NCI-H187 treated with DMSO at 0.1 percent for 48 hours (cell line): ENCODE results near the gene EHMT1.
A peak's percentile ranks its signal among the peaks of the same experiment; 100 is the strongest.
"Not testable (repeated sequence)": the region's sequence is repeated elsewhere in the genome, so short reads cannot be mapped to it uniquely, and the experiment has no call there.

ENCODE experiments used
- DNase-seq: peaks from one replicate; lab custom pipeline; 2025; lab: John Stamatoyannopoulos, UW

The EHMT1 gene

DNA sequence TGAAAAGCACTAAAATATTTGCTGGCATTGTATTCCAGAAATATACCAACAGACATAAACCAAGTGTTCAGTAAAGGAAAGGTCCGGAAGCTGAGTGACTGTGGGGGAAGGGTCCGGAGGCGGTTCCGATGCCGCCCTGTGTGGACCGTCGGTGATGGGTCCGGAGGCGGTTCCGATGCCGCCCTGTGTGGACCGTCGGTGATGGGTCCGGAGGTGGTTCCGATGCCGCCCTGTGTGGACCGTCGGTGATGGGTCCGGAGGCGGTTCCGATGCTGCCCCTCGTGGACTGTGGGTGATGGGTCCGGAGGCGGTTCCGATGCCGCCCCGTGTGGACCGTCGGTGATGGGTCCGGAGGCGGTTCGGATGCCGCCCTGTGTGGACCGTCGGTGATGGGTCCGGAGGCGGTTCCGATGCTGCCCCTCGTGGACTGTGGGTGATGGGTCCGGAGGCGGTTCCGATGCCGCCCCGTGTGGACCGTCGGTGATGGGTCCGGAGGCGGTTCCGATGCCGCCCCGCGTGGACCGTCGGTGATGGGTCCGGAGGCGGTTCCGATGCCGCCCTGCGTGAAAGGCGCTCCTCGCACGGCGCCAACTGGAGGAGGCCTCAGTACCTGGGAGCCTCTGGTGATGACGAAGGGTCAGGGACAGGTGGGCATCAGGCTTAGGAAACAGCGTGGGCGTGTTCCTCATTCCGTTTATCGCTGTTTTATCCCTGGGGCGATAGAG lies 191.1 kb downstream of the EHMT1 start:
- not testable (repeated sequence) for DNase-seq

- no peak for DNase-seq
Observed at GRCh38 chr9:137811283-137811870, 192.6 kb downstream of the EHMT1 start.

- no peak for DNase-seq
Observed at GRCh38 chr9:137812356-137813023, 193.7 kb downstream of the EHMT1 start.

- DNase-seq = no peak
Observed at GRCh38 chr9:137813167-137813566, 194.4 kb downstream of the EHMT1 start.

- peak; percentile 49 for DNase-seq
Observed at GRCh38 chr9:137813651-137814415, 195.0 kb downstream of the EHMT1 start.

- DNase-seq = no peak
Observed at GRCh38 chr9:137814436-137814835, 195.6 kb downstream of the EHMT1 start.

DNA sequence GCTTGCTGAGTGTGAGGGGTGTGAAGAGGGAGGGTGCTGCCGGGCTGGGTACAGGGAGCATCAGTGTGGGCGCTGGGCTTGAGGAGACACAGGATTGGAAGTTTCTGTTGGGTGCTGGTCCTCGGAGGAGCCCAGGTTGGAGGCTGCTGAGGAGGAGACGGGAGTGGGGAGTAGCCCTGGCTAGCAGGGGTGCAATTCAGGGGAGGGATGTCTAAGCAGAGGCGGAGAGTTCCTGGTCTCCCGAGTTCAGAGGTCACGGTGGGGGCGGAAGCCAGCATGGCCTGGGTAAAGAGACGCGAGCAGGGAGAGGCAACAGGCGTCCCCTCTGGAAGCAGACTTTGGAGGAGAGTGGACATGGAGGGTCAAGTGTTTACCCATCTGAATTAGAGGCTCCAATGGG lies 196.0 kb downstream of the EHMT1 start:
- DNase-seq = no peak

- no peak for DNase-seq
Observed at GRCh38 chr9:137815256-137816255, 196.8 kb downstream of the EHMT1 start.

- DNase-seq = no peak
Observed at GRCh38 chr9:137816531-137817235, 197.9 kb downstream of the EHMT1 start.

GRCh38 chr9:137817236-137818200 lies 198.7 kb downstream of the EHMT1 start:
- DNase-seq = no peak

GRCh38 chr9:137818286-137818685 lies 199.5 kb downstream of the EHMT1 start:
- no peak for DNase-seq

DNA sequence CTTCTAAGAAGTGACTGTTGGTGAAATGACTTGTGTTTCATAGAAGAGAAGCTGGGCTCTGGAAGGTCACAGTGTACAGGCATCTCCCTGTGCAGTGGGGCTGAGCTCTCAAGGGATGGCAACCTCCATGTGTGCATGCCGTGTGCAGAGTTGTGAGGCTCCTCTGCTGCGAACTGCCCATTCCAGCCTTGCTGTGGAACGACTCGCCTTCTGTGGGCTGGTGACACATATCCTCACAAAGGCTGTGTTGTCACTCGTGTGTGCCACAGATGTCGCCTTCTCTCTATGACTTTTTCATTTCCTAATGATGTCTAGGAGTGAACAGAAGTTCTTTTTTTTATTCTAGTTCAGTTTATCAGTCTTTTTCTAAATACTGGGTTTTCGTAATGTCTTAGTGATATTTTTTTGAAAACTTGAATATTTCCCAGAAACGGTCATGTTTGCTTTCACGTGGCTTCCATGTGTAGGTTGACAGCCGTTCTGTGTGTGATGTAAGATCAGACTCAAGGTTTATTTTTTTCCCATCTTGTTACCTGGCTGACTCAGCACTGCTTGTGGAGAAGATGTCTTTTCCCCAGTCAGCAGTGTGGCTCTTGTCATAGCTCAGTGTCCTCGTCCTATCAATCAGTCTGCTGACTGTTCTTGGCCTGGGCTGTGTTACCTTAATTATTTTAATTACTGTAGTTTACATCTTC lies 201.5 kb downstream of the EHMT1 start:
- no peak for DNase-seq

DNA sequence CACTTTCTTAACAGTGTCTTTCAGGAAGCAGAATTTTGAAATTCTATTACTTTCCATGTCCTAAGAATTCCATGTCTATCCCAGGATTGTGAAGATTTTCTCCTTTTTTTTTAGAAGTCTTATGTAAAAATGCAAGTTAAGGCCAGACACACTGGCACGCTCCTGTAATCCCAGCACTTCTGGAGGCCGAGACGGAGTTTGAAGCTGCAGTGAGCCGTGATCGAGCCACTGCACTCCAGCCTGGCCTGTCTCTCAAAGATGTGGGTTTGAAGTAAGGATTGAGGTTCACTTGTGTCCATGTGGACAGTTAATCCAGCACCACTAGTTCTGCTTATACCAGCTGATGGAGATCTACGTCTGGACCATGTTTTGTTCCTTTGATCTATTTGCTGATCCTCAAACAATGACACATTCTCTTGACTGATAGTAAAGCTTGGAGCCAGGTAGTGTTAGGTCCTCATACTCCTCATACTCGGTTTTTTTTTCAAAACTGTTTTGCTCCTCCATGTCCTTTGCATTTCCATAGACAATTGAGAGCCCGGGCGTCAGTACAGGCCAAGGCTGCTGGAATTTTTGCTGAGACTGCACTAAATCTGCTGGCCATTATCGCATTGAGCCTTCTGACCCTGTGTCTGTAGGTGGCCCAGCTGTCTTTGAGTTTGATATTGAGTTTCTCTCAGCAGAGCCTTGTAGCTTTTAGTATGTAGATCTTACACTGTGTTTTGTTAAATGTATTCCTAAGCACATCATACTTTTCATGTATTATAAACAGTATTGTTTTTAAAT lies 205.4 kb downstream of the EHMT1 start:
- no peak for DNase-seq

DNA sequence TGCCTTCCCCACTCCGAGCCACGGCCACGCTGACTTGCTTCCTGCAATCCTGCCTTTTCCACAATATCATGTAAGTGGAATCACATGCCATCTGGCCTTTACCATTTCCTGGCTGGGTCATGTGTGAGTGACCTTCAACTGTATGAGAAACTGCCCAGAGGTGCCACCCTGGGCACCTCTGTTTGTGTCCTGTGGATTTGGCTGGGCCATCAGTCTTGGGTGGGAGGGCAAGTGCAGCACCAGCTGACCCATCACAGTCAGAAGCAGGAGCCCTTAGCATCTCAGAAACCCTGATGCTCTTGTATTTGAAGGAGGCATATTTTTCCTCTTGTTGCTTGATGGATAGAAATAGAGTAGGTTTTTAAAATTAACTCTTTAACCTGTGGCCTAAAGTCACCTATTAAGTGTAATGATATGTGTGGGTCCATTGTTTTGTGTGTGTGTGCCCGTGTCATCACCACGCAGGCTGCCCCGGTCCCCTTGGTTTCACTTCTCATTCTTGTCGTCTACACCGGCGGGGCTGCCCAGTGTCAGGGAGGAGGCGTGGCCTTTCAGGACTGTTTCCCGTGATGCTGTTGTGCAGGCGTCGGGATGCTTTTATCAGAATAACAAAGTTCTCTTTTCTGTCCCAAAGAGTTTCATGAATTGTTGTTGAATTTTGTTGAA lies 206.7 kb downstream of the EHMT1 start:
- DNase-seq = no peak

DNA sequence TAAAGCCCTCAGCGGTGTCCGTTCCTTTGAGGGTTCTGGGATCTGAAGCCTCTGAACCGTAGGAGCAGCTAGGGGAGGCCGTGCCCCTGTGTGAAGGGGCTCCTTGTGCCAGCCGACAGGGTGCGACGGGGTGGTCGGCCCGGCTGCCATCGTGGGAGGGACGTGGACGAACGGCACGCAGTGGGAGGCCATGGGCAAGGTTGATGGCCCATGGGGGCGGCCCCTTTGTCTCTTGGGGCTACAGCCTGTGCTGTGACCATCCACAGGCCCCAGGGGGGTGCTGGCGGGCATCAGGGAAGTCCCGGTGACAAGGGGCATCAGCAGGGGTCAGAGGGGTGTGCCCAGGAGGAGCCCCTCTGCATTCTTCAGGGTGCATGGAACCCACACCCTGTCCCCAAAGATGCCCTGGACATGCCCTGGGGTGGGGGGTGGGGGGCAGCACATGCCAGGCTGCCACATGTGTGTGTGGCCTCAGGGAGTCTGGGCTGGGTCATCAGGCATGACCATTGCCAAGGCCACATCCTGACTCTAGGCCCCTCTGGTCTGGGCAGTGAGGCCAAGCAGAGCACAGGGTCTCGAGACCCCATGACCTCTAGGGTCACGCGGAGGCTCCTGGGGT lies 209.2 kb downstream of the EHMT1 start:
- no peak for DNase-seq

DNA sequence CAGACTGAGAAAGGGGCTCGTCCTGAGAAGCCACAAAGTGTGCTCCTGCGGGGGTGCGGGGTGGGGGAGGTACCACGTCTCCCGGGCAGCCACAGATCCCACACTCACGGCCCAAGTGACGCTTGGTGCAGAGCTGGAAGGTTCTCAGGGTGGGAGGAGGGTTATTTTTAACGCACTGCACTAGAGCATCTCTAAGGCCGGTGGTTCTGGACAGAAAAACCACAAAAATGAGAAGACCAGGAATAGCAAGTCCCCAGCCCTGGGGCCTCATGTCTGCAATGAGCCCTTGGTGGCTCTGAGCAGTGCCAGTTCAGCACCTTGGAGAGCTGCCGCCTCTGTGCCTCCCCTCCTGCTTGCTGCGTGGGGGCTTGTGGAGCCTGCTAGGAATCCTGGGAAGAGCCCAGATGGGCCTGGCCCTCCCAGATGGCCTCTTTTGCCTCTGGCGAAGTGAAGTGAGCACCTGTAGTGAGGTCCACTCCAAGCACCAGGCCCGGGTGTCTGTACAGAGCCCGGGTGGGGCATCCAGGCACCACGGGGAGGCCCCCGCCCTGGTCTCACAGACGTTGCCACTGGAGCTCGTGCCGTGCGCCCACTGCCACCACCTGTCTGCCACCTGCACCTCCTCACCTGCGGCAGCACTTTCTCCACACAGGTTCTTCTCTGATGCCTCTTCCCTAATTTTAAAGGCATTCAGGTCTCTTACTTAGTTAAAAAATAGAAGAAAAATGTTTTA lies 209.9 kb downstream of the EHMT1 start:
- no peak for DNase-seq
